Esophagus squamous epithelium (tissue), 5 donors: ENCODE data around the gene PHKG2. TPM values are rescaled to one million over a fixed set of nuclear protein-coding genes. Genes with fewer than 3 reads are reported as not detected.

Experiments
- DNase-seq: peaks from one replicate; lab custom pipeline; 2025; lab: John Stamatoyannopoulos, UW
- H3K27ac ChIP-seq, 4 donors: fragments of 200-600 bp; sonication (generic); one replicate each; pipeline ENCODE4 v1.5.1; 2016 to 2019; ENCODE audit warnings: mild to moderate bottlenecking in 1 of 4
- H3K27me3 ChIP-seq, 4 donors: fragments of 200-600 bp; sonication (generic); 1 replicate in 3 of 4; 2 replicates in 1 of 4; pipeline versions ENCODE4 v1.5.1 to v1.6.0; 2017 to 2021; ENCODE audit warnings: antibody characterized with exemption in 1 of 4
- H3K36me3 ChIP-seq, 3 donors: fragments of 200-600 bp; sonication (generic); one replicate each; pipeline ENCODE4 v1.5.1; 2016 to 2019
- H3K4me1 ChIP-seq, 3 donors: fragments of 200-600 bp; sonication (generic); one replicate each; pipeline ENCODE4 v1.5.1; 2017 to 2019
- H3K4me3 ChIP-seq, 4 donors: fragments of 200-600 bp; sonication (generic); 1 replicate in 3 of 4; 2 replicates in 1 of 4; pipeline ENCODE4 v1.5.1; 2016 to 2019; ENCODE audit warnings: mild to moderate bottlenecking in 2 of 4, moderate library complexity in 1 of 4
- H3K9me3 ChIP-seq, 3 donors: fragments of 200-600 bp; sonication (generic); one replicate each; pipeline ENCODE4 v1.5.1; 2016 to 2019
- CTCF ChIP-seq, 6 experiments: fragments of 450-650 bp in 4 of 6; fragments of 200-600 bp in 2 of 6; sonication (generic) in 2 of 6; IDR thresholded peaks; one replicate each; pipeline ENCODE4 v1.5.1; 2016 to 2019; ENCODE audit warnings: antibody characterized with exemption in 6 of 6, mild to moderate bottlenecking in 4 of 6, moderate library complexity in 4 of 6
- POLR2A ChIP-seq, 4 donors: fragments of 450-650 bp; IDR thresholded peaks; one replicate each; pipeline ENCODE4 v1.6.1; 2017; ENCODE audit warnings: antibody characterized with exemption in 4 of 4, mild to moderate bottlenecking in 4 of 4, moderate library complexity in 3 of 4
- WGBS, 2 donors: methylation state at CpG; one replicate each; pipeline ENCODE4 v1.1.5; 2018; 5-methylcytosine and 5-hydroxymethylcytosine counted together
- intact Hi-C: fragments of 100-400 bp; cut with DNase I; formaldehyde crosslinking; loops from one replicate; pipeline ENCODE4 v1.15.0; 2022
- total RNA-seq, 4 donors: library from RNA; depleted of rRNA; stranded (reverse); fragments of >200 nt; gene quantifications; one replicate each; pipeline ENCODE4 v1.1.0, GENCODE V29; 2016
- donor health status: DM: yes; HTN: yes; CAD: no.

PHKG2 gene
- total RNA-seq, 4 donors from 2014 or later: 18.6 to 27.8 (median 21.7) TPM

GRCh38 chr16:30750201-30750600, 2.0 kb downstream of the PHKG2 start:
- TF ChIP-seq CTCF (IDR thresholded peaks at IDR 0.05) (no peak), POLR2A (IDR thresholded peaks at IDR 0.05) (no peak)
- H3K36me3 ChIP-seq: peaks cover 12 to 57% (median 18%) of the 10 kb centered on the region in 3 donors
- H3K4me1 ChIP-seq: peaks cover 7 to 32% (median 10%) of the 10 kb centered on the region in 3 donors
- no peak for DNase-seq
- intact Hi-C loops: no loop called here
- no peaks in the 10 kb centered on the region for H3K27me3 ChIP-seq
- H3K4me3 ChIP-seq: no peak overlapping the region
- H3K27ac ChIP-seq: no peak overlapping the region
- no peaks in the 10 kb centered on the region for H3K9me3 ChIP-seq
- WGBS, 2 donors: 84 to 93% methylated on average over 4 of the region's 4 CpGs

GRCh38 chr16:30750876-30751465, 2.7 kb downstream of the PHKG2 start:
- H3K27me3 ChIP-seq: no peaks in the 10 kb centered on the region
- WGBS, 2 donors: 93% methylated on average over 17 to 19 of the region's 20 CpGs
- TF ChIP-seq CTCF (IDR thresholded peaks at IDR 0.05) (no peak), POLR2A (IDR thresholded peaks at IDR 0.05) (no peak)
- peaks cover 7 to 32% (median 10%) of the 10 kb centered on the region in 3 donors for H3K4me1 ChIP-seq
- intact Hi-C loops: no loop called here
- H3K9me3 ChIP-seq: no peaks in the 10 kb centered on the region
- DNase-seq: no peak
- H3K27ac ChIP-seq: no peak overlapping the region
- no peak overlapping the region for H3K4me3 ChIP-seq
- H3K36me3 ChIP-seq: peaks cover 12 to 62% (median 18%) of the 10 kb centered on the region in 3 donors

GRCh38 chr16:30753596-30753995, 5.4 kb downstream of the PHKG2 start:
- intact Hi-C loops: no loop called here
- WGBS, 2 donors: 72% methylated on average over 2 of the region's 4 CpGs; no CpG with 5 or more reads in 1 of the 2 donors
- Histone ChIP-seq H3K4me3 (no peak overlapping the region), H3K36me3 (peaks cover 12 to 81% (median 18%) of the 10 kb centered on the region in 3 donors), H3K4me1 (peaks cover 0 to 16% (median 4%) of the 10 kb centered on the region in 3 donors), H3K27ac (no peak overlapping the region), H3K27me3 (no peaks in the 10 kb centered on the region), H3K9me3 (no peaks in the 10 kb centered on the region)
- TF ChIP-seq POLR2A (IDR thresholded peaks at IDR 0.05): no peak
- TF ChIP-seq CTCF (IDR thresholded peaks at IDR 0.05): no peak
- no peak for DNase-seq

GRCh38 chr16:30755955-30756780, 7.9 kb downstream of the PHKG2 start:
- H3K4me1 ChIP-seq: peaks cover 3 to 12% (median 6%) of the 10 kb centered on the region in 3 donors
- peaks cover 12 to 74% (median 16%) of the 10 kb centered on the region in 3 donors for H3K36me3 ChIP-seq
- no peak overlapping the region for H3K4me3 ChIP-seq
- H3K9me3 ChIP-seq: no peaks in the 10 kb centered on the region
- WGBS, 2 donors: 90 to 92% methylated on average over 4 to 15 of the region's 20 CpGs
- H3K27ac ChIP-seq: no peak overlapping the region
- DNase-seq: no peak
- no peak for TF ChIP-seq POLR2A (IDR thresholded peaks at IDR 0.05)
- intact Hi-C loops: no loop called here
- H3K27me3 ChIP-seq: no peaks in the 10 kb centered on the region

- H3K4me3 ChIP-seq: no peak overlapping the region
- H3K9me3 ChIP-seq: no peaks in the 10 kb centered on the region
- H3K27me3 ChIP-seq: no peaks in the 10 kb centered on the region
- peaks cover 4 to 17% (median 8%) of the 10 kb centered on the region in 3 donors for H3K4me1 ChIP-seq
- DNase-seq: no peak
- TF ChIP-seq POLR2A (IDR thresholded peaks at IDR 0.05): no peak
- TF ChIP-seq CTCF (IDR thresholded peaks at IDR 0.05): no peak
- no peak overlapping the region for H3K27ac ChIP-seq
- intact Hi-C loops: no loop called here
- 96% methylated on average over 9 to 12 of the region's 13 CpGs for WGBS, 2 donors
- peaks cover 12 to 69% (median 12%) of the 10 kb centered on the region in 3 donors for H3K36me3 ChIP-seq
Measured at GRCh38 chr16:30756781-30757100, 8.5 kb downstream of the PHKG2 start.
